ENCODE measurements around the gene CGB8.
A peak's percentile ranks its signal among the peaks of the same experiment; 100 is the strongest.

DNA sequence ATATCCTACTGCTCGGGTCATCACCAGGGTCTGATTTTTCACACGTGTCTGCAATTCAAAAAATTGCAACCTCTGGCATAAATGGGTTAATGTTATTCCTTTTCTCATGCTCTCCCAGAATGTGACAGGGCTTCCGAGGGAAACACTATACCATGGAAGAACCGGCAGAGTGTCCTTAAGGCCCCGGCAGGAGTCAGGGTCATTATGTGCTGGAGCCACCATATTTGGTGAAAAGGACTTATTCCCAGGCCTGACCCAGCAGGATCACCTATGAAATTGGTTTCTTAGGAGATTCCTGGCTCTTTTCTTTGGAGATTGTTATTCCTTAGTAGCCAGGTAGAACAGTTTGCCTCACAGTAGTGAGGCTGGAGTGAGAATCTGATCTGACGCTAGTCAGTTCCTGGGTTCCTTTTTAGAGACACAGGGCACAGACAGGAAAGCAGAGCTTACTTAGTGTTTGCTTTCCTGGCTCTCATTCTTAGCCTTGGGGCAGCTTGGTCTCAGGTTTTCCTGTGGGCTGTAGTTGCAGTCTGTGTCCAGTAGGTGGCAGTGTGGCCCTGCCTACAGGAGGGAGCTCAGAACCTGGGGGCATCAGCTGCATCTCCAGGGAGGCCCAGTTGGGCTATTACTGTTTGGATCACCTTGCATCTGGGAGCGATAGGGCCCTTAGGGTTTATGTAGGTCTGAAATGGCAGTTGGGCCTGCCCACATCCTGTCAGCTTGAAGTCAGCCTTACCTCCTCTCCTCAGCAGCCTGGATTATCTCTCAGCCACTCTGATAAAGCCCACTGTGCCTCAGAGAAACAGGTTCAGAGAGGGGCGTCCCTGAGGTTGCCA, 48.8 kb upstream of the CGB8 start:
- TF ChIP-seq EP300 (IDR thresholded peaks at IDR 0.05; ENCODE audit: borderline replicate concordance in 1 of 2, control insufficient read depth in 1 of 2, low read depth in 2 of 2, low read length in 2 of 2), result no peak
- no peak for TF ChIP-seq POLR2A (IDR thresholded peaks at IDR 0.05; ENCODE audit: low read depth, low read length)
- no peak for TF ChIP-seq SMAD5 (IDR thresholded peaks at IDR 0.05; ENCODE audit: low read depth)
- TF ChIP-seq TAF1 (IDR thresholded peaks at IDR 0.05; ENCODE audit: borderline replicate concordance, low read depth, low read length), result no peak
- TF ChIP-seq, protein P1, sequence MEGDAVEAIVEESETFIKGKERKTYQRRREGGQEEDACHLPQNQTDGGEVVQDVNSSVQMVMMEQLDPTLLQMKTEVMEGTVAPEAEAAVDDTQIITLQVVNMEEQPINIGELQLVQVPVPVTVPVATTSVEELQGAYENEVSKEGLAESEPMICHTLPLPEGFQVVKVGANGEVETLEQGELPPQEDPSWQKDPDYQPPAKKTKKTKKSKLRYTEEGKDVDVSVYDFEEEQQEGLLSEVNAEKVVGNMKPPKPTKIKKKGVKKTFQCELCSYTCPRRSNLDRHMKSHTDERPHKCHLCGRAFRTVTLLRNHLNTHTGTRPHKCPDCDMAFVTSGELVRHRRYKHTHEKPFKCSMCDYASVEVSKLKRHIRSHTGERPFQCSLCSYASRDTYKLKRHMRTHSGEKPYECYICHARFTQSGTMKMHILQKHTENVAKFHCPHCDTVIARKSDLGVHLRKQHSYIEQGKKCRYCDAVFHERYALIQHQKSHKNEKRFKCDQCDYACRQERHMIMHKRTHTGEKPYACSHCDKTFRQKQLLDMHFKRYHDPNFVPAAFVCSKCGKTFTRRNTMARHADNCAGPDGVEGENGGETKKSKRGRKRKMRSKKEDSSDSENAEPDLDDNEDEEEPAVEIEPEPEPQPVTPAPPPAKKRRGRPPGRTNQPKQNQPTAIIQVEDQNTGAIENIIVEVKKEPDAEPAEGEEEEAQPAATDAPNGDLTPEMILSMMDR (IDR thresholded peaks at IDR 0.05 in 2 of 3, conservative IDR thresholded peaks at IDR 0.05 in 1 of 3; ENCODE audit: control insufficient read depth in 2 of 3, extremely low read depth in 1 of 3, insufficient read depth in 1 of 3, low read depth in 3 of 3, low read length in 3 of 3), result peak; percentile 96 to 98 (median 98); a peak in 5 of 6 replicates
- no peak for TF ChIP-seq SIN3A (IDR thresholded peaks at IDR 0.05; ENCODE audit: low read depth, low read length)
- TF ChIP-seq, protein P2, sequence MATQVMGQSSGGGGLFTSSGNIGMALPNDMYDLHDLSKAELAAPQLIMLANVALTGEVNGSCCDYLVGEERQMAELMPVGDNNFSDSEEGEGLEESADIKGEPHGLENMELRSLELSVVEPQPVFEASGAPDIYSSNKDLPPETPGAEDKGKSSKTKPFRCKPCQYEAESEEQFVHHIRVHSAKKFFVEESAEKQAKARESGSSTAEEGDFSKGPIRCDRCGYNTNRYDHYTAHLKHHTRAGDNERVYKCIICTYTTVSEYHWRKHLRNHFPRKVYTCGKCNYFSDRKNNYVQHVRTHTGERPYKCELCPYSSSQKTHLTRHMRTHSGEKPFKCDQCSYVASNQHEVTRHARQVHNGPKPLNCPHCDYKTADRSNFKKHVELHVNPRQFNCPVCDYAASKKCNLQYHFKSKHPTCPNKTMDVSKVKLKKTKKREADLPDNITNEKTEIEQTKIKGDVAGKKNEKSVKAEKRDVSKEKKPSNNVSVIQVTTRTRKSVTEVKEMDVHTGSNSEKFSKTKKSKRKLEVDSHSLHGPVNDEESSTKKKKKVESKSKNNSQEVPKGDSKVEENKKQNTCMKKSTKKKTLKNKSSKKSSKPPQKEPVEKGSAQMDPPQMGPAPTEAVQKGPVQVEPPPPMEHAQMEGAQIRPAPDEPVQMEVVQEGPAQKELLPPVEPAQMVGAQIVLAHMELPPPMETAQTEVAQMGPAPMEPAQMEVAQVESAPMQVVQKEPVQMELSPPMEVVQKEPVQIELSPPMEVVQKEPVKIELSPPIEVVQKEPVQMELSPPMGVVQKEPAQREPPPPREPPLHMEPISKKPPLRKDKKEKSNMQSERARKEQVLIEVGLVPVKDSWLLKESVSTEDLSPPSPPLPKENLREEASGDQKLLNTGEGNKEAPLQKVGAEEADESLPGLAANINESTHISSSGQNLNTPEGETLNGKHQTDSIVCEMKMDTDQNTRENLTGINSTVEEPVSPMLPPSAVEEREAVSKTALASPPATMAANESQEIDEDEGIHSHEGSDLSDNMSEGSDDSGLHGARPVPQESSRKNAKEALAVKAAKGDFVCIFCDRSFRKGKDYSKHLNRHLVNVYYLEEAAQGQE (IDR thresholded peaks at IDR 0.05; ENCODE audit: low read depth, low read length), result no peak
- TF ChIP-seq TBL1XR1 (IDR thresholded peaks at IDR 0.05; ENCODE audit: low read depth, low read length), result no peak
- TF ChIP-seq MYC (IDR thresholded peaks at IDR 0.05; ENCODE audit: insufficient read depth, insufficient read length, insufficient replicate concordance, low read length, severe bottlenecking), result no peak
- no peak for TF ChIP-seq POLR2AphosphoS5 (IDR thresholded peaks at IDR 0.05; ENCODE audit: low read length)
- TF ChIP-seq, protein P3, sequence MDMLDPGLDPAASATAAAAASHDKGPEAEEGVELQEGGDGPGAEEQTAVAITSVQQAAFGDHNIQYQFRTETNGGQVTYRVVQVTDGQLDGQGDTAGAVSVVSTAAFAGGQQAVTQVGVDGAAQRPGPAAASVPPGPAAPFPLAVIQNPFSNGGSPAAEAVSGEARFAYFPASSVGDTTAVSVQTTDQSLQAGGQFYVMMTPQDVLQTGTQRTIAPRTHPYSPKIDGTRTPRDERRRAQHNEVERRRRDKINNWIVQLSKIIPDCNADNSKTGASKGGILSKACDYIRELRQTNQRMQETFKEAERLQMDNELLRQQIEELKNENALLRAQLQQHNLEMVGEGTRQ (IDR thresholded peaks at IDR 0.05; ENCODE audit: borderline replicate concordance, low read depth, low read length), result no peak

Measured in GM12878 (cell line).